Psoas muscle (tissue), 8 donors: ENCODE results near the gene TMEM100. TPM values are rescaled to one million over a fixed set of nuclear protein-coding genes. Genes with fewer than 3 reads are reported as not detected.
"Not testable (repeated sequence)": the region's sequence is repeated elsewhere in the genome, so short reads cannot be mapped to it uniquely, and the experiment has no call there.

ENCODE experiments used
- ATAC-seq, 4 donors: fragments of 200-7000 bp; cut with Tn5 transposase; one replicate each; pipeline ENCODE4 v1.9.1; 2020; ENCODE audit warnings: moderate library complexity in 3 of 4, mild to moderate bottlenecking in 2 of 4
- DNase-seq, 2 donors: peaks; one replicate each; pipeline ENCODE4 v3.0.0-alpha.2; 2020
- H3K27ac ChIP-seq: fragments of 200-600 bp; one replicate; pipeline ENCODE4 v1.8.0; 2022
- H3K27me3 ChIP-seq, 3 donors: fragments of 200-600 bp in 1 of 3; one replicate each; pipeline versions ENCODE4 v1.6.1 to v1.8.0; 2013 to 2022; ENCODE audit warnings: low read length in 2 of 3, mild to moderate bottlenecking in 2 of 3, moderate library complexity in 1 of 3; ENCODE audit not compliant: insufficient read depth in 3 of 3
- H3K36me3 ChIP-seq, 2 donors: fragments of 200-600 bp in 1 of 2; one replicate each; pipeline versions ENCODE4 v1.6.1 to v1.8.0; 2013 to 2022; ENCODE audit warnings: low read depth in 1 of 2, mild to moderate bottlenecking in 1 of 2, moderate library complexity in 1 of 2; ENCODE audit not compliant: insufficient read depth in 1 of 2
- H3K4me1 ChIP-seq: fragments of 200-600 bp; one replicate; pipeline ENCODE4 v1.8.0; 2022
- H3K4me3 ChIP-seq: fragments of 200-600 bp; one replicate; pipeline ENCODE4 v1.8.0; 2022; ENCODE audit warnings: mild to moderate bottlenecking
- H3K9me3 ChIP-seq: fragments of 200-600 bp; one replicate; pipeline ENCODE4 v1.8.0; 2022
- WGBS, 3 donors: extraction: QIAGEN DNeasy Blood & Tissue Kit; methylation state at CpG; one replicate each; pipeline versions ENCODE4 v1.1.6 to v1.1.7; 2013; 5-methylcytosine and 5-hydroxymethylcytosine counted together
- intact Hi-C, 2 donors: fragments of 100-400 bp; cut with DNase I; formaldehyde crosslinking; loops; one replicate each; pipeline versions ENCODE4 v1.11.0 to v1.14.2; 2022
- polyA plus RNA-seq, 3 donors: library from polyadenylated mRNA; stranded (reverse); fragments of 200-250 nt; gene quantifications; one replicate each; pipeline ENCODE4 v1.2.3, GENCODE V29; 2013
- total RNA-seq, 4 donors: library from RNA; stranded (reverse); fragmentation: NEBNext Ultra II Directional in 2 of 4; extraction: Animal tissue kit (Norgen Biotek cat#: 25700) in 2 of 4; gene quantifications; one replicate each; pipeline versions ENCODE4 v1.2.1 to v1.2.4, GENCODE V29; 2021 to 2023
- TF ChIP-seq, protein P1 (sequence below): fragments of 200-600 bp; IDR thresholded peaks from one replicate; pipeline ENCODE4 v1.8.0; 2022; ENCODE audit warnings: antibody characterized with exemption
- donor health status: healthy with polysubstance abuse.
- donor health status: DM: no; HTN: no; CAD: no; lungs with moderate emphysema.
- donor health status: Bipolar disorder and iron deficiency.
- donor health status: healthy.
- donor health status: DM: yes; HTN: yes; CAD: no.
- donor health status: DM: no; HTN: no; CAD: no.
- donor health status: DM: no; HTN: no; CAD: no.
- donor health status: DM: yes; HTN: yes; CAD: no.

The TMEM100 gene
- total and polyA plus RNA-seq, 7 donors: 2.3 to 79.9 (median 7.3) TPM

DNA sequence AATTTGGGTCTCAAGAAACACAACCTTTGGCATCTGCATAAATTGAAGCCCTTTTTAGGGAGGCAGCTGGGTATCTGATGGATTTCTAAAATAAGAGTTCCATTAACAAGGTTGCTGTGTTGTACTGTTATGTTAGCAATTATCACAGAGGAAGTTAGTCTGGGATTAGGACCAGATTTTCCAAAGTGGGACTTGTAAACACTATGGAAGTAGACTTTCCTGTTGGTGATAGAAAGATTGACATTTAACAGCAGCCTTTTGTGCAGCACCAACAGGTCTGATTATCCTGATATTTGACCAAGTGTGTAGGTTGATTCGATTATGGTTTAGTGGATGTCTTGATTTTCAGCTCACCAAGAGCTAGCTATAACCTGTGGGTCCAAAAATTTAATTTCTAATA, 46.4 kb downstream of the TMEM100 start:
- Histone ChIP-seq H3K27ac (no peak overlapping the region), H3K27me3 (no peaks in the 10 kb centered on the region), H3K9me3 (no peaks in the 10 kb centered on the region), H3K36me3 (no peaks in the 10 kb centered on the region), H3K4me3 (no peak overlapping the region), H3K4me1 (no peaks in the 10 kb centered on the region)
- TF ChIP-seq, protein P1, sequence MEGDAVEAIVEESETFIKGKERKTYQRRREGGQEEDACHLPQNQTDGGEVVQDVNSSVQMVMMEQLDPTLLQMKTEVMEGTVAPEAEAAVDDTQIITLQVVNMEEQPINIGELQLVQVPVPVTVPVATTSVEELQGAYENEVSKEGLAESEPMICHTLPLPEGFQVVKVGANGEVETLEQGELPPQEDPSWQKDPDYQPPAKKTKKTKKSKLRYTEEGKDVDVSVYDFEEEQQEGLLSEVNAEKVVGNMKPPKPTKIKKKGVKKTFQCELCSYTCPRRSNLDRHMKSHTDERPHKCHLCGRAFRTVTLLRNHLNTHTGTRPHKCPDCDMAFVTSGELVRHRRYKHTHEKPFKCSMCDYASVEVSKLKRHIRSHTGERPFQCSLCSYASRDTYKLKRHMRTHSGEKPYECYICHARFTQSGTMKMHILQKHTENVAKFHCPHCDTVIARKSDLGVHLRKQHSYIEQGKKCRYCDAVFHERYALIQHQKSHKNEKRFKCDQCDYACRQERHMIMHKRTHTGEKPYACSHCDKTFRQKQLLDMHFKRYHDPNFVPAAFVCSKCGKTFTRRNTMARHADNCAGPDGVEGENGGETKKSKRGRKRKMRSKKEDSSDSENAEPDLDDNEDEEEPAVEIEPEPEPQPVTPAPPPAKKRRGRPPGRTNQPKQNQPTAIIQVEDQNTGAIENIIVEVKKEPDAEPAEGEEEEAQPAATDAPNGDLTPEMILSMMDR: no peak
- intact Hi-C loops: no loop called here
- ATAC-seq (no peak), DNase-seq (no peak)
- 68 to 92% (median 89%) methylated on average over 1 of the region's 1 CpG for WGBS, 3 donors

DNA sequence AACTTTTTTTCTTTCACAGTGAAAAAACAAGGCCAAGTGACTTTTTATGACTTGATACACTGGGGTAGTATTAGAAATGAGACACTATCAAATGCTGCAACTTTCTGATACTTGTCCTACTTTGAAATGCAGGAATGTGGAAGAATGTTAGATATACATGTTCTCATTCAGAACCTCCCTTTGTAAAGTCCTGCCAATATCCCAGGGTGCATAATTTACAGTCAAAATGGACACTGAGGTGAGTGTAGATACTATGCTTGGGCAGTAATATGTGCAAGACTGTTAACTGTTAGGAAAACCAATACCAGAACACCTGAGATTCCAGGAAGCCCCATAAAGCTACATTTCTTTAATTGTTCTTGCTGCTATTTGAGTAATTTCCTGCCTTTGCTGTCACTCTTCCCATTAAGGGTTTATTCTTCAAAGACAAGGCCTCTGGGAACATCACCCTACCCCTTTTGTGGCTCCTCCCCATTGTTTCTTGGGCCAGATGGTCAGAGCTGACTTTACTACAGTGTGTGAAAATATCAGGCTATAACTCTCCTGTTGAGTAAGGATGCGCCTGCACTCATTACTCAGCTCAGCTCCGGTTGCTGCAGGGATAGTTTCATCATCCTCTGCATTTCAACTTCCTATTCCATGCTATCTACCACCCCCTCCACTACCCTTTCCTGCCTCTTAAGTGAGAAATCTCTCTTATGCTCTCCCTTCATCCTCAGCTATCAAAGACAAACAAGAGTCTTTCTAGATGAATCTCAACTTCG, 48.7 kb downstream of the TMEM100 start:
- H3K36me3 ChIP-seq: no peaks in the 10 kb centered on the region
- DNase-seq (no peak), ATAC-seq (peak in 1 of 4 donors; percentile 32)
- H3K4me1 ChIP-seq: no peaks in the 10 kb centered on the region
- TF ChIP-seq, protein P1: no peak
- no peak overlapping the region for H3K4me3 ChIP-seq
- no peak overlapping the region for H3K27ac ChIP-seq
- intact Hi-C loops: loop anchor here in 1 of 2 donors (5.0 kb wide), 1 partner anchor 67 kb away; no protein-coding TSS in a partner anchor
- no peaks in the 10 kb centered on the region for H3K9me3 ChIP-seq
- no peaks in the 10 kb centered on the region for H3K27me3 ChIP-seq
- 67 to 74% (median 67%) methylated on average over 3 of the region's 3 CpGs for WGBS, 3 donors

DNA sequence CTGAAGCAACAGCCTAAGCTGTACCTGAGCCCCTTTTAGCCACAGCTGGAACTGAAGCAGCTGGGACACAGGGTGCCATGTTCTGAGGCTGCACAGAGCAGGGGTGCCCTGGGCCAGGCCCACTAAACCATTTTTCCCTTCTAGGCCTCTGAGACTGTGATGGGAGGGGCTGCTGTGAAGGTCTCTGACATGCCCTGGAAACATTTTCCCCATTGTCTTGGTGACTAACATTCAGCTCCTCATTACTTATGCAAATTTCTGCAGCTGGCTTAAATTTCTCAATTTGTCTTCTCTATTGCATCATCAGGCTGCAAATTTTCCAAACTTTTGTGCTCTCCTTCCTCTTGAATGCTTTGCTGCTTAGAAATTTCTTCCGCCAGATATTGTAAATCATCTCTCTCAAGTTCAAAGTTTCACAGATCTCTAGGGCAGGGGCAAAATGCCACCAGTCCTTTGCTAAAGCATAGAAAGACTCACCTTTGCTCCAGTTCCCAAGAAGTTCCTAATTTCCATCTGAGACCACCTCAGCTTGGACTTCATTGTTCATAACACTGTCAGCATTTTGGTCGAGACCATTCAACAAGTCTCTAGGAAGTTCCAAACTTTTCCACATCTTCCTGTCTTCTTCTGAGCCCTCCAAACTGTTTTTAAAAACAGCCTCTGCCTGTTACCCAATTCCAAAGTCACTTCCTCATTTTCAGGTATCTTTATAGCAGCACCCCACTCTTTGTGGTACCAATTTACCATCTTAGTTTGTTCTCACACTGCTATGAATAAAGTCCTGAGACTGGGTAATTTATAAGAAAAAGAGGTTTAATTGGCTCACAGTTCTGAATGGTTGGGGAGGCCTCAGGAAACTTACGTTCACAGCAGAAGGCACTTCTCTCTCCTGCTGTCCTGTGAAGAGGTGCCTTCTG, 49.8 kb downstream of the TMEM100 start:
- no peaks in the 10 kb centered on the region for H3K36me3 ChIP-seq
- H3K27me3 ChIP-seq: no peaks in the 10 kb centered on the region
- WGBS, 3 donors: 83 to 92% (median 83%) methylated on average over 3 of the region's 3 CpGs
- H3K27ac ChIP-seq: peak overlapping the region; percentile 12
- no peak overlapping the region for H3K4me3 ChIP-seq
- H3K4me1 ChIP-seq: no peaks in the 10 kb centered on the region
- TF ChIP-seq, protein P1: no peak
- ATAC-seq (peak in 1 of 4 donors; percentile 55), DNase-seq (peak; percentile 17 to 58)
- no peaks in the 10 kb centered on the region for H3K9me3 ChIP-seq
- intact Hi-C loops: loop anchor here in 1 of 2 donors (5.0 kb wide), 1 partner anchor 66 kb away; no protein-coding TSS in a partner anchor

DNA sequence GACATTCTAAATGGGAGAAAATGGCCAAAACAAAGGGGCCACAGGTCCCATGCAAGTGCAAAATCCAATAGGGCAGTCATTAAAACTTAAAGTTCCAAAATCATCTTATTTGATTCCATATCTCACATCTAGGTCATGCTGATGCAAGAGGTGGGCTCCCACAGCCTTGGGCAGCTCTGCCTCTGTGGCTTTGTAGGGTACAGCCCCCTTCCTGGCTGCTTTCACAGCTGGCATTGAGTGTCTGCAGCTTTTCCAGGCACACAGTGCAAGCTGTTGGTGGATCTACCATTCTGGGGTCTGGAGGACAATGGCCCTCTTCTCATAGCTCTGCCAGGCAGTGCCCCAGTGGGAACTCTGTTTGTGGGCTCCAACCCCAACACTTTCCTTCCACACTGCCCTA, 50.7 kb downstream of the TMEM100 start:
- not testable (repeated sequence) for DNase-seq, H3K4me1 ChIP-seq, H3K9me3 ChIP-seq, ATAC-seq, H3K36me3 ChIP-seq, H3K4me3 ChIP-seq, H3K27me3 ChIP-seq
- intact Hi-C loops: loop anchor here in 1 of 2 donors (5.0 kb wide), 1 partner anchor 65 kb away; no protein-coding TSS in a partner anchor
- peak overlapping the region; percentile 12 for H3K27ac ChIP-seq

Other genes with a start within 250 kb of the TMEM100 start
- not detected for gene SMIM36, start 211.4 kb downstream of the TMEM100 start, total RNA-seq
- gene SMIM36, start 211.4 kb downstream of the TMEM100 start, polyA plus RNA-seq: not detected
- 10 to 100 TPM in 3 of 4 donors, 1 to 10 TPM in 1; 9.7 to 24.8 (median 12.2) TPM for gene PCTP, start 28.2 kb upstream of the TMEM100 start, total RNA-seq
- 10 to 100 TPM; 14.7 to 19.4 (median 14.9) TPM for gene PCTP, start 28.2 kb upstream of the TMEM100 start, polyA plus RNA-seq